Ovary (tissue), 3 donors: ENCODE results near the gene KCNQ5.

Experiments
- CTCF ChIP-seq, 3 donors: fragments of 450-650 bp in 2 of 3; fragments of 200-600 bp in 1 of 3; IDR thresholded peaks; one replicate each; pipeline versions ENCODE4 v1.5.1 to v1.8.0; 2016 to 2022; ENCODE audit warnings: antibody characterized with exemption in 3 of 3, mild to moderate bottlenecking in 1 of 3
- EP300 ChIP-seq: sonication (generic); formaldehyde crosslinking; IDR thresholded peaks from one replicate; pipeline ENCODE4 v1.6.1; 2017; ENCODE audit warnings: antibody characterized with exemption
- POLR2A ChIP-seq: fragments of 450-650 bp; IDR thresholded peaks from one replicate; pipeline ENCODE4 v1.6.1; 2017; ENCODE audit warnings: antibody characterized with exemption, mild to moderate bottlenecking, moderate library complexity
- donor health status: DM: no; HTN: no; CAD: no.

DNA sequence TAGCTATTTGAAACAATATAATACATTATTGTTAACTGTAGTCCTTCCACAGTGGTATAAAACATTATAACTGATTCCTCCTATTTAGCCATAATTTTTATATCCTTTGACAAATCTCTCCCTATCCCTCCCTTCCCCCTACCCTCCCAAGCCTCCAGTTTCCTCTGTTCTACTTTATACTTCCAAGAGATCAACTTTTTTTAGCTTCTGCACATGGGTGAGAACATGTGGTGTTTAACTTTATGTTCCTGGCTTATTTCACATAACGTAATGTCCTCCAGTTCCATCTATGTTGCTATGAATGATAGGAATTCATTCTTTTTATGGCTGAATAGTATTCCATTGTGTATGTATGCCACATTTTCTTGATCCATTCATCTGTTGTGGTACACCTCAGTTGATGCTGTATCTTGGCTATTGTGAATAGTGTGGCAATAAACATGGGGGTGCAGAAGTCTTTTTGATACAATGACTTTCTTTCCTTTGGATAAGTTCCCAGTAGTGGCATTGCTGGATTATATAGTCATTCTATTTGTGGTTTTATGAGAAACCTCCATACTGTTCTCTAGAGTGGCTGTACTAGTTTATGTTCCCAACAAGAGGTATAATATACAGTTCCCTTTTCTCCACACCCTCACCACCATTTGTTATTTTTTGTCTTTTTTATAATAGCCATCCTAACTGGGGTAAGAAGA lies 205.0 kb downstream of the KCNQ5 start:
- TF ChIP-seq CTCF (IDR thresholded peaks at IDR 0.05) (no peak), POLR2A (no peak), EP300 (no peak)
